Endothelial cell of umbilical vein (primary cell): ENCODE measurements around the gene CACNA2D1. TPM values are rescaled to one million over a fixed set of nuclear protein-coding genes. Genes with fewer than 3 reads are reported as not detected.

Experiments used
- BruUV-seq: library from RNA; stranded (reverse); fragments of 400-500 nt; replicated peaks from 2 replicates; lab custom pipeline; 2021; lab: Mats Ljungman, UMichigan
- CTCF ChIA-PET: fragments of 300-600, 350-600 bp; sonication (Branson Sonifier 250); formaldehyde crosslinking; loops from one replicate; lab custom pipeline; 2021; ENCODE audit warnings: antibody characterized with exemption, inconsistent platforms; lab: Charles Lee
- POLR2A ChIA-PET: fragments of 300-600, 350-600 bp; sonication (Branson Sonifier 250); formaldehyde crosslinking; loops from one replicate; lab custom pipeline; 2021; ENCODE audit warnings: antibody characterized with exemption, inconsistent platforms; lab: Charles Lee
- DNase-seq: peaks from one replicate; pipeline ENCODE4 v3.0.0-alpha.2; 2011; ENCODE audit warnings: low read depth, low spot score
- FAIRE-seq: peaks from 2 replicates; lab custom pipeline; 2011; peaks lifted over from hg19 to GRCh38; lab: Jason Lieb, UNC
- H2AFZ ChIP-seq: 2 replicates; pipeline ENCODE4 v1.6.0; 2012; ENCODE audit warnings: low read depth, low read length, control low read depth, inconsistent platforms
- H3K27ac ChIP-seq: 2 replicates; pipeline ENCODE4 v1.5.1; 2011; ENCODE audit warnings: low read depth, mild to moderate bottlenecking, control low read depth, low read length, moderate library complexity; ENCODE audit not compliant: insufficient read depth
- H3K27me3 ChIP-seq, 2 experiments: 2 replicates each; pipeline versions ENCODE4 v1.6.0 to v1.6.1; 2011; ENCODE audit warnings: low read length in 2 of 2, mixed read lengths in 1 of 2; ENCODE audit not compliant: control insufficient read depth in 2 of 2, insufficient read depth in 2 of 2
- H3K36me3 ChIP-seq, 2 experiments: 2 replicates in 1 of 2; 3 replicates in 1 of 2; pipeline ENCODE4 v1.5.1; 2011; ENCODE audit warnings: low read length in 2 of 2, mild to moderate bottlenecking in 1 of 2, moderate library complexity in 1 of 2; ENCODE audit not compliant: control insufficient read depth in 2 of 2, insufficient read depth in 2 of 2; ENCODE audit errors: extremely low read depth in 1 of 2
- H3K4me1 ChIP-seq: 3 replicates; pipeline ENCODE4 v1.5.1; 2011; ENCODE audit warnings: mild to moderate bottlenecking, low read length; ENCODE audit not compliant: control insufficient read depth, insufficient read depth; ENCODE audit errors: extremely low read depth
- H3K4me2 ChIP-seq: 2 replicates; pipeline ENCODE4 v1.6.1; 2011; ENCODE audit warnings: low read length, control low read depth, mixed read lengths; ENCODE audit not compliant: insufficient read depth
- H3K4me3 ChIP-seq, 3 experiments: fragments of 200-600 bp in 1 of 3; sonication (generic), shearing (Covaris generic) in 1 of 3; replicated peaks in 1 of 3; 2 replicates each; pipeline ENCODE4 v1.5.1; 2011 to 2016; ENCODE audit warnings: control low read depth in 3 of 3, low read length in 3 of 3, mild to moderate bottlenecking in 2 of 3, inconsistent platforms in 1 of 3, low read depth in 1 of 3, moderate library complexity in 1 of 3; ENCODE audit not compliant: insufficient read depth in 1 of 3
- H3K79me2 ChIP-seq: 2 replicates; pipeline ENCODE4 v1.6.0; 2012; ENCODE audit warnings: low read length, inconsistent platforms; ENCODE audit not compliant: control insufficient read depth, insufficient read depth
- H3K9ac ChIP-seq: replicated peaks from 2 replicates; pipeline ENCODE3; 2011; ENCODE audit warnings: low read length, control low read depth; ENCODE audit not compliant: insufficient read depth; ENCODE audit errors: extremely low read depth
- H3K9me1 ChIP-seq: replicated peaks from 3 replicates; pipeline ENCODE4 v1.6.0; 2011; ENCODE audit warnings: mild to moderate bottlenecking, low read length; ENCODE audit not compliant: control insufficient read depth, insufficient read depth; ENCODE audit errors: extremely low read depth
- H3K9me3 ChIP-seq: replicated peaks from 2 replicates; pipeline ENCODE4 v1.5.1; 2012; ENCODE audit warnings: low read length, inconsistent platforms; ENCODE audit not compliant: control insufficient read depth, insufficient read depth
- H4K20me1 ChIP-seq: replicated peaks from 2 replicates; pipeline ENCODE3; 2011; ENCODE audit warnings: mild to moderate bottlenecking, low read length; ENCODE audit not compliant: control insufficient read depth, insufficient read depth; ENCODE audit errors: extremely low read depth
- FOS ChIP-seq: IDR thresholded peaks from 2 replicates; pipeline ENCODE4 v1.6.1; 2011; ENCODE audit warnings: mild to moderate bottlenecking, low read length, moderate library complexity, borderline replicate concordance; ENCODE audit not compliant: insufficient read depth
- GATA2 ChIP-seq: IDR thresholded peaks from 2 replicates; pipeline ENCODE4 v1.7.0; 2011; ENCODE audit warnings: low read depth, mild to moderate bottlenecking, moderate library complexity, mixed read lengths, low read length; ENCODE audit not compliant: insufficient read length, insufficient read depth
- JUN ChIP-seq: IDR thresholded peaks from 2 replicates; pipeline ENCODE4 v1.6.1; 2011; ENCODE audit warnings: borderline replicate concordance, low read depth; ENCODE audit not compliant: insufficient read length, insufficient read depth
- MYC ChIP-seq: IDR thresholded peaks from one replicate; pipeline ENCODE4 v1.6.1; 2011; ENCODE audit warnings: mild to moderate bottlenecking, low read depth, low read length
- POLR2A ChIP-seq: IDR thresholded peaks from 2 replicates; pipeline ENCODE4 v1.6.1; 2012; ENCODE audit warnings: low read depth, mild to moderate bottlenecking, control low read depth, low read length
- POLR2AphosphoS5 ChIP-seq: IDR thresholded peaks from 2 replicates; pipeline ENCODE4 v1.6.1; 2012; ENCODE audit warnings: low read depth, mild to moderate bottlenecking, control low read depth, low read length, moderate library complexity; ENCODE audit not compliant: insufficient read depth
- dilution Hi-C: fragments of 300-500 bp; cut with MboI; formaldehyde crosslinking; loops from one replicate; pipeline ENCODE4 v1.15.0; 2019; ENCODE audit warnings: low sequenced_read_pairs; ENCODE audit not compliant: extremely low pct_ligation_motif_present
- intact Hi-C: fragments of 100-400 bp; cut with micrococcal nuclease; formaldehyde crosslinking; loops from one replicate; pipeline ENCODE4 v1.10.0; 2022
- polyA plus RNA-seq, 4 experiments: library from polyadenylated mRNA; depleted of rRNA in 3 of 4; stranded (reverse) in 3 of 4; unstranded in 1 of 4; fragments of >200 nt; gene quantifications; 2 replicates each; pipeline versions ENCODE4 v1.2.1 to v1.2.3, GENCODE V29; 2011 to 2012; ENCODE audit warnings: missing spikeins in 1 of 4
- total RNA-seq: library from RNA; stranded (reverse); gene quantifications from 2 replicates; pipeline ENCODE4 v1.2.3, GENCODE V29; 2021
- TF ChIP-seq, protein P1 (sequence below), 2 donors: IDR thresholded peaks; 1 replicate in 1 of 2; 2 replicates in 1 of 2; pipeline ENCODE4 v1.5.1; 2011; ENCODE audit warnings: low read length in 2 of 2, mild to moderate bottlenecking in 2 of 2, moderate library complexity in 2 of 2, control low read depth in 1 of 2, inconsistent platforms in 1 of 2, low read depth in 1 of 2; ENCODE audit not compliant: insufficient read depth in 1 of 2; ENCODE audit errors: extremely low read depth in 1 of 2
- TF ChIP-seq, protein P2 (sequence below): IDR thresholded peaks from 2 replicates; pipeline ENCODE4 v1.6.1; 2011; ENCODE audit not compliant: insufficient read depth, insufficient read length

Gene CACNA2D1
- total and polyA plus RNA-seq, 2 donors (not counting 3 experiments of a cell fraction or from before 2014, with no cell fraction given) = 4.1 to 38.6 TPM

DNA sequence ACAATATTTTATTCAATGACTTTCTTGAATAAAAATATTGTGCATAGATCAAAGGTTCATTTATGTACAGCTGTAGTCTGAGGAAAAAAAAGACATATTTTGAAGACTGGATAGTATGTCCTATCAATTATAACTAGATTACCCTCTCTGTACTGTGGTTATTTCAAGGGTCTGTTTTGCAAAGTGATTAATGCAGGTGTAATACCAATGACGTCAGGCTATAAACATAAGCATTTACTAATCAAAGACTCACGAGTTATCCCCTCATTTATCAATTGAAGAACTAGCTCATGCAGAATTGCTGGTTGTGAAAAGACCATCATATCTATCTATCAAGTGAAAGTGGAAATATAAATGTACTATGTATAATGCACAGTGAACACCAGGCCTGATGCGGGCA, 460.2 kb downstream of the CACNA2D1 start:
- Histone ChIP-seq H3K4me2 (no peak overlapping the region), H3K27ac (no peak overlapping the region), H3K4me1 (no peaks in the 10 kb centered on the region), H3K9me1 (no peaks in the 10 kb centered on the region), H4K20me1 (no peaks in the 10 kb centered on the region), H3K9ac (no peak overlapping the region), H3K4me3 (no peak overlapping the region), H3K36me3 (no peaks in the 10 kb centered on the region), H2AFZ (no peak overlapping the region), H3K27me3 (no peaks in the 10 kb centered on the region), H3K9me3 (no peaks in the 10 kb centered on the region), H3K79me2 (no peaks in the 10 kb centered on the region)
- DNase-seq = no peak
- no TSS peak for BruUV-seq
- intact Hi-C loops (no loop called here), dilution Hi-C loops (no loop called here)
- TF ChIP-seq, protein P1, sequence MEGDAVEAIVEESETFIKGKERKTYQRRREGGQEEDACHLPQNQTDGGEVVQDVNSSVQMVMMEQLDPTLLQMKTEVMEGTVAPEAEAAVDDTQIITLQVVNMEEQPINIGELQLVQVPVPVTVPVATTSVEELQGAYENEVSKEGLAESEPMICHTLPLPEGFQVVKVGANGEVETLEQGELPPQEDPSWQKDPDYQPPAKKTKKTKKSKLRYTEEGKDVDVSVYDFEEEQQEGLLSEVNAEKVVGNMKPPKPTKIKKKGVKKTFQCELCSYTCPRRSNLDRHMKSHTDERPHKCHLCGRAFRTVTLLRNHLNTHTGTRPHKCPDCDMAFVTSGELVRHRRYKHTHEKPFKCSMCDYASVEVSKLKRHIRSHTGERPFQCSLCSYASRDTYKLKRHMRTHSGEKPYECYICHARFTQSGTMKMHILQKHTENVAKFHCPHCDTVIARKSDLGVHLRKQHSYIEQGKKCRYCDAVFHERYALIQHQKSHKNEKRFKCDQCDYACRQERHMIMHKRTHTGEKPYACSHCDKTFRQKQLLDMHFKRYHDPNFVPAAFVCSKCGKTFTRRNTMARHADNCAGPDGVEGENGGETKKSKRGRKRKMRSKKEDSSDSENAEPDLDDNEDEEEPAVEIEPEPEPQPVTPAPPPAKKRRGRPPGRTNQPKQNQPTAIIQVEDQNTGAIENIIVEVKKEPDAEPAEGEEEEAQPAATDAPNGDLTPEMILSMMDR (IDR thresholded peaks at IDR 0.05; ENCODE audit: extremely low read depth in 1 of 2, insufficient read depth in 1 of 2, low read depth in 1 of 2, low read length in 2 of 2) = no peak
- TF ChIP-seq POLR2A (no peak), POLR2AphosphoS5 (no peak), FOS (no peak), MYC (no peak), GATA2 (no peak), JUN (no peak)
- TF ChIP-seq, protein P2, sequence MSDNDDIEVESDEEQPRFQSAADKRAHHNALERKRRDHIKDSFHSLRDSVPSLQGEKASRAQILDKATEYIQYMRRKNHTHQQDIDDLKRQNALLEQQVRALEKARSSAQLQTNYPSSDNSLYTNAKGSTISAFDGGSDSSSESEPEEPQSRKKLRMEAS = no peak
- no peak for FAIRE-seq
- ChIA-PET CTCF (interaction anchor here (0.8 kb wide), 1 partner anchor 14 kb away, joined by 4 read pairs; no protein-coding TSS in a partner anchor), POLR2A (no interaction called here)
